H1 (cell line): Measurements from ENCODE around the gene HDAC11. TPM values are rescaled to one million over a fixed set of nuclear protein-coding genes. Genes with fewer than 3 reads are reported as not detected.

ENCODE experiments used
- CTCF ChIA-PET: fragments of 300-600 bp; sonication (Branson Sonifier 250); formaldehyde crosslinking; loops from one replicate; lab custom pipeline; 2021; ENCODE audit not compliant: partially characterized antibody; lab: Charles Lee
- POLR2A ChIA-PET: fragments of 300-600 bp; sonication (Branson Sonifier 250); formaldehyde crosslinking; loops from one replicate; lab custom pipeline; 2021; ENCODE audit warnings: inconsistent platforms; ENCODE audit not compliant: partially characterized antibody; lab: Charles Lee
- DNase-seq, 2 experiments: peaks; one replicate each; pipeline versions ENCODE4 v3.0.0 to v3.0.0-alpha.2; 2010 to 2022; ENCODE audit warnings: low spot score in 2 of 2, low read depth in 1 of 2, mixed read lengths in 1 of 2
- FAIRE-seq: peaks from 2 replicates; lab custom pipeline; 2011; peaks lifted over from hg19 to GRCh38; lab: Jason Lieb, UNC
- H2AFZ ChIP-seq: 2 replicates; pipeline ENCODE4 v1.8.1; 2012; ENCODE audit warnings: low read length, inconsistent platforms
- H2AK5ac ChIP-seq: 2 replicates; pipeline ENCODE4 v1.6.1; 2013; ENCODE audit warnings: low read depth, low read length
- H2BK120ac ChIP-seq: replicated peaks from 2 replicates; pipeline ENCODE3; 2013; ENCODE audit warnings: low read depth, low read length, inconsistent platforms
- H2BK12ac ChIP-seq: 2 replicates; pipeline ENCODE4 v1.6.1; 2013; ENCODE audit warnings: low read depth, low read length
- H2BK15ac ChIP-seq: 2 replicates; pipeline ENCODE4 v1.6.1; 2013; ENCODE audit warnings: low read length
- H2BK20ac ChIP-seq: 2 replicates; pipeline ENCODE4 v1.6.1; 2013; ENCODE audit warnings: low read length
- H2BK5ac ChIP-seq: 2 replicates; pipeline ENCODE4 v1.6.1; 2013; ENCODE audit warnings: low read depth, low read length
- H3K14ac ChIP-seq: 2 replicates; pipeline ENCODE4 v1.6.1; 2013; ENCODE audit warnings: inconsistent platforms; ENCODE audit not compliant: insufficient read length
- H3K18ac ChIP-seq: 2 replicates; pipeline ENCODE4 v1.6.1; 2013; ENCODE audit warnings: low read length; ENCODE audit errors: extremely low read depth
- H3K23ac ChIP-seq: 2 replicates; pipeline ENCODE4 v1.6.1; 2013; ENCODE audit warnings: inconsistent platforms; ENCODE audit not compliant: insufficient read length
- H3K23me2 ChIP-seq: 2 replicates; pipeline ENCODE4 v1.6.1; 2013; ENCODE audit warnings: low read depth, low read length
- H3K27ac ChIP-seq: 2 replicates; pipeline ENCODE4 v1.6.1; 2011; ENCODE audit warnings: low read depth, low read length, inconsistent platforms
- H3K27me3 ChIP-seq, 4 experiments: replicated peaks in 1 of 4; 1 replicate in 1 of 4; 2 replicates in 3 of 4; pipeline versions ENCODE4 v1.6.1 to v1.8.1; 2011 to 2013; ENCODE audit warnings: low read length in 3 of 4, mild to moderate bottlenecking in 3 of 4, inconsistent platforms in 2 of 4, mixed read lengths in 2 of 4, moderate library complexity in 1 of 4; ENCODE audit not compliant: control insufficient read depth in 3 of 4, insufficient read depth in 3 of 4; ENCODE audit errors: extremely low read depth in 1 of 4
- H3K36me3 ChIP-seq, 4 experiments: 2 replicates each; pipeline versions ENCODE4 v1.6.1 to v1.8.1; 2011 to 2013; ENCODE audit warnings: mild to moderate bottlenecking in 4 of 4, low read length in 3 of 4, moderate library complexity in 2 of 4, control low read depth in 1 of 4, inconsistent platforms in 1 of 4; ENCODE audit not compliant: insufficient read depth in 4 of 4, control insufficient read depth in 2 of 4
- H3K4ac ChIP-seq: replicated peaks from 2 replicates; pipeline ENCODE3; 2013; ENCODE audit warnings: low read length, low read depth, mixed read lengths, inconsistent platforms; ENCODE audit not compliant: insufficient read length
- H3K4me1 ChIP-seq, 4 experiments: replicated peaks in 1 of 4; 1 replicate in 1 of 4; 2 replicates in 3 of 4; pipeline versions ENCODE4 v1.6.1 to v1.8.1; 2011 to 2013; ENCODE audit warnings: low read length in 3 of 4, inconsistent platforms in 2 of 4, mixed read lengths in 1 of 4; ENCODE audit not compliant: insufficient read depth in 4 of 4, control insufficient read depth in 3 of 4
- H3K4me2 ChIP-seq, 2 experiments: 2 replicates each; pipeline versions ENCODE4 v1.6.1 to v1.8.1; 2011 to 2013; ENCODE audit warnings: low read depth in 2 of 2, low read length in 2 of 2, control low read depth in 1 of 2, inconsistent platforms in 1 of 2, mild to moderate bottlenecking in 1 of 2; ENCODE audit not compliant: insufficient read depth in 1 of 2
- H3K4me3 ChIP-seq, 4 experiments: fragments of 200-600, 300-600 bp in 1 of 4; sonication (generic), shearing (Covaris generic), sonication (Bioruptor Twin) in 1 of 4; 2 replicates each; pipeline versions ENCODE4 v1.5.1 to v1.8.1; 2011 to 2016; ENCODE audit warnings: low read length in 4 of 4, low read depth in 3 of 4, control low read depth in 2 of 4, inconsistent platforms in 2 of 4, mild to moderate bottlenecking in 2 of 4, mixed read lengths in 1 of 4, moderate library complexity in 1 of 4; ENCODE audit not compliant: insufficient read depth in 2 of 4; ENCODE audit errors: extremely low read depth in 1 of 4
- H3K56ac ChIP-seq: replicated peaks from 2 replicates; pipeline ENCODE3; 2013; ENCODE audit warnings: low read depth, mild to moderate bottlenecking, mixed read lengths, low read length, inconsistent platforms; ENCODE audit not compliant: insufficient read length
- H3K79me1 ChIP-seq: 2 replicates; pipeline ENCODE4 v1.6.1; 2013; ENCODE audit warnings: low read depth, low read length, control low read depth
- H3K79me2 ChIP-seq, 2 experiments: 2 replicates each; pipeline versions ENCODE4 v1.6.1 to v1.8.1; 2012 to 2013; ENCODE audit warnings: low read length in 2 of 2, mild to moderate bottlenecking in 2 of 2, inconsistent platforms in 1 of 2; ENCODE audit not compliant: insufficient read depth in 2 of 2, control insufficient read depth in 1 of 2
- H3K9ac ChIP-seq, 4 experiments: replicated peaks in 1 of 4; 1 replicate in 1 of 4; 2 replicates in 3 of 4; pipeline versions ENCODE4 v1.6.1 to v1.8.1; 2011 to 2013; ENCODE audit warnings: low read depth in 3 of 4, low read length in 3 of 4, control low read depth in 2 of 4, mild to moderate bottlenecking in 2 of 4, moderate library complexity in 2 of 4, inconsistent platforms in 1 of 4; ENCODE audit errors: extremely low read depth in 1 of 4
- H3K9me3 ChIP-seq, 2 experiments: 2 replicates each; pipeline versions ENCODE4 v1.6.1 to v1.8.1; 2012 to 2013; ENCODE audit warnings: mild to moderate bottlenecking in 2 of 2, moderate library complexity in 2 of 2, control low read depth in 1 of 2, inconsistent platforms in 1 of 2, low read depth in 1 of 2, low read length in 1 of 2, mixed read lengths in 1 of 2; ENCODE audit not compliant: insufficient read depth in 2 of 2
- H4K20me1 ChIP-seq, 2 experiments: replicated peaks in 1 of 2; 2 replicates each; pipeline versions ENCODE3 to v1.8.1; 2011 to 2013; ENCODE audit warnings: inconsistent platforms in 2 of 2, low read length in 2 of 2, mild to moderate bottlenecking in 1 of 2; ENCODE audit not compliant: insufficient read depth in 2 of 2, control insufficient read depth in 1 of 2
- H4K5ac ChIP-seq: 2 replicates; pipeline ENCODE4 v1.6.1; 2013; ENCODE audit warnings: low read length, low read depth, mixed read lengths, inconsistent platforms; ENCODE audit not compliant: insufficient read length
- H4K8ac ChIP-seq: 2 replicates; pipeline ENCODE4 v1.8.0; 2013; ENCODE audit warnings: mild to moderate bottlenecking, moderate library complexity, low read length, inconsistent platforms; ENCODE audit not compliant: insufficient read depth; ENCODE audit errors: extremely low read depth
- H4K91ac ChIP-seq: replicated peaks from 2 replicates; pipeline ENCODE3; 2013; ENCODE audit warnings: low read length, mixed read lengths, inconsistent platforms; ENCODE audit not compliant: insufficient read length
- CREB1 ChIP-seq: IDR thresholded peaks from 2 replicates; pipeline ENCODE4 v1.6.1; 2012; ENCODE audit warnings: inconsistent platforms
- GABPA ChIP-seq: IDR thresholded peaks from 2 replicates; pipeline ENCODE4 v1.6.1; 2011; ENCODE audit warnings: mild to moderate bottlenecking, low read length, moderate library complexity, borderline replicate concordance; ENCODE audit not compliant: insufficient read depth
- HDAC6 ChIP-seq: IDR thresholded peaks from one replicate; pipeline ENCODE4 v1.7.1; 2012; ENCODE audit warnings: low read depth, mild to moderate bottlenecking, inconsistent platforms, low read length, moderate library complexity
- KDM4A ChIP-seq: IDR thresholded peaks from one replicate; pipeline ENCODE4 v1.7.1; 2012; ENCODE audit warnings: low read depth, mild to moderate bottlenecking, moderate library complexity, low read length, inconsistent platforms; ENCODE audit not compliant: severe bottlenecking
- KDM5A ChIP-seq: fragments of 200-600 bp; IDR thresholded peaks from 2 replicates; pipeline ENCODE4 v1.7.1; 2012; ENCODE audit warnings: mild to moderate bottlenecking, low read length, inconsistent platforms, mixed read lengths
- POLR2AphosphoS5 ChIP-seq: IDR thresholded peaks from 2 replicates; pipeline ENCODE4 v1.6.1; 2011; ENCODE audit warnings: low read depth, low read length
- SIRT6 ChIP-seq: IDR thresholded peaks from one replicate; pipeline ENCODE4 v1.7.1; 2012; ENCODE audit warnings: low read length, inconsistent platforms
- SP2 ChIP-seq: IDR thresholded peaks from 2 replicates; pipeline ENCODE4 v1.6.1; 2012; ENCODE audit warnings: mild to moderate bottlenecking, low read length, inconsistent platforms
- SUZ12 ChIP-seq: fragments of 200-600 bp; sonication (generic); IDR thresholded peaks from 2 replicates; pipeline ENCODE4 v1.6.1; 2012; ENCODE audit warnings: mild to moderate bottlenecking, inconsistent platforms, low read length, moderate library complexity, mixed read lengths
- TEAD4 ChIP-seq: IDR thresholded peaks from 2 replicates; pipeline ENCODE4 v1.6.1; 2012; ENCODE audit warnings: low read depth, low read length, inconsistent platforms, mixed read lengths
- YY1 ChIP-seq: IDR thresholded peaks from 2 replicates; pipeline ENCODE4 v1.6.1; 2011; ENCODE audit warnings: low read depth, mild to moderate bottlenecking, low read length
- ZNF274 ChIP-seq: IDR thresholded peaks from 2 replicates; pipeline ENCODE4 v1.7.0; 2012; ENCODE audit warnings: low read length, borderline replicate concordance; ENCODE audit errors: extremely low read depth
- WGBS, 2 experiments: shearing (Covaris generic) in 1 of 2; methylation state at CpG; one replicate each; pipeline versions ENCODE4 v1.1.6 to v1.1.7; 2013 to 2015; ENCODE audit warnings: low lambda C conversion rate in 2 of 2, mixed read lengths in 2 of 2, inconsistent platforms in 1 of 2, low coverage in 1 of 2, missing lambda C conversion rate in 1 of 2; ENCODE audit not compliant: insufficient replicate concordance in 2 of 2, insufficient coverage in 1 of 2, insufficient read length in 1 of 2; ENCODE audit errors: extremely low coverage in 1 of 2, missing lambda C conversion rate in 1 of 2; 5-methylcytosine and 5-hydroxymethylcytosine counted together
- polyA plus RNA-seq, 7 experiments: library from polyadenylated mRNA; depleted of rRNA in 3 of 7; stranded (reverse) in 5 of 7; unstranded in 2 of 7; fragments of >200 nt in 5 of 7; fragments of 200-250 nt in 2 of 7; gene quantifications; 1 replicate in 5 of 7; 2 replicates in 1 of 7; 4 replicates in 1 of 7; pipeline versions ENCODE4 v1.2.1 to v1.2.3, GENCODE V29; 2011 to 2013; ENCODE audit warnings: missing spikeins in 2 of 7, mixed read lengths in 2 of 7
- total RNA-seq: library from RNA; stranded (reverse); fragmentation: NEBNext Ultra II Directional; extraction: Animal tissue kit (Norgen Biotek cat#: 25700); gene quantifications from 2 replicates; pipeline ENCODE4 v1.2.1, GENCODE V29; 2021

The HDAC11 gene
- total and polyA plus RNA-seq, 2 of the 8 experiments (the other 6 are each of a cell fraction or from before 2014, with no cell fraction given) = 6.8 to 7.4 TPM

DNA sequence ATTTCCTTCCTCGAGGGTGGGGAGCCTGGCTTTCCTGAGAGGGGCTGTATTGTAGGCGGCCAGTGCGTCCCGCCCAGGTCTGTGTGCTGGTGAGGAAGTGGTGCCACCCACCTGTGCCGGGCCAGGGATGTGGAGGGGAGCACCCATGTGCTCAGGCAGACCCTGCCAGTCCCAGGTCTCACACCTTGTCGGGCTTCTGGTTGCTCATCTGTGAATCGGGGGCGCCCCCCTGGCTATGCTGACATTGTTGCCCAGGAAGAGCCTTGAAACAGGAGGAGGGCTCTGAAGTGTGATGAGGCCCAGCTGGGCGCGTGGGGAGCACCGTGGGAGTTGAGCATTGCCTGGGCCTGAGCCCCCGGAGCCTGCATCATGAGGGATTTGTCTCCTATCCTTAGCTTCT, 73.6 kb downstream of the HDAC11 start:
- H3K9ac ChIP-seq = no peak overlapping the region
- H3K18ac ChIP-seq = no peak overlapping the region
- no peak overlapping the region for H3K14ac ChIP-seq
- no peak overlapping the region for H2AK5ac ChIP-seq
- H2AFZ ChIP-seq = no peak overlapping the region
- no peak overlapping the region for H3K4me2 ChIP-seq
- no peak overlapping the region for H3K56ac ChIP-seq
- CTCF ChIA-PET = interaction anchor here (1.0 to 51.2 kb wide), 5 partner anchors 14 to 98 kb away, joined by 3 to 856 read pairs (median 3); no protein-coding TSS in a partner anchor
- H3K27me3 ChIP-seq = peaks cover 0 to 13% (median 11%) of the 10 kb centered on the region in 4 experiments; a peak in 5 of 7 replicates
- H3K36me3 ChIP-seq = no peaks in the 10 kb centered on the region
- H4K8ac ChIP-seq = no peak overlapping the region
- POLR2A ChIA-PET = no interaction called here
- H2BK120ac ChIP-seq = no peak overlapping the region
- H3K4me1 ChIP-seq = peaks cover 0 to 21% (median 7%) of the 10 kb centered on the region in 4 experiments; a peak in 5 of 7 replicates
- H3K79me2 ChIP-seq = no peaks in the 10 kb centered on the region
- H3K4me3 ChIP-seq = no peak overlapping the region
- no peak overlapping the region for H3K27ac ChIP-seq
- no peak overlapping the region for H4K91ac ChIP-seq
- no peak overlapping the region for H2BK12ac ChIP-seq
- TF ChIP-seq GABPA (no peak), SP2 (no peak), TEAD4 (no peak), POLR2AphosphoS5 (no peak), SUZ12 (no peak), CREB1 (no peak), KDM4A (no peak), YY1 (no peak), HDAC6 (no peak), ZNF274 (no peak), SIRT6 (no peak), KDM5A (no peak)
- H2BK15ac ChIP-seq = no peak overlapping the region
- H4K20me1 ChIP-seq = peaks cover 0 to 2% of the 10 kb centered on the region in 2 experiments
- H2BK20ac ChIP-seq = no peak overlapping the region
- DNase-seq = no peak
- no peaks in the 10 kb centered on the region for H3K9me3 ChIP-seq
- no peak overlapping the region for H4K5ac ChIP-seq
- no peak overlapping the region for H3K4ac ChIP-seq
- 83% methylated on average over 11 of the region's 12 CpGs; no CpG with 5 or more reads in 1 of the 2 experiments for WGBS, 2 experiments
- FAIRE-seq = no peak
- 0 out of 2 replicates have a peak, but pooled peaks cover 4% of the 10 kb centered on the region for H3K79me1 ChIP-seq
- H2BK5ac ChIP-seq = no peak overlapping the region
- H3K23ac ChIP-seq = no peak overlapping the region
- H3K23me2 ChIP-seq = peaks cover 2% of the 10 kb centered on the region; the same call in 1 of the 2 replicates
